T-cell (primary cell): ENCODE measurements around the gene DCBLD1. TPM values are rescaled to one million over a fixed set of nuclear protein-coding genes. Genes with fewer than 3 reads are reported as not detected.

Source experiments
- ATAC-seq, 4 experiments: fragments of 200-7000 bp in 3 of 4; fragments of 150-1000 bp in 1 of 4; cut with Tn5 transposase; replicated peaks in 1 of 4; 1 replicate in 3 of 4; 2 replicates in 1 of 4; pipeline ENCODE4 v1.10.0; 2021; ENCODE audit warnings: moderate library complexity in 3 of 4, mild to moderate bottlenecking in 2 of 4, moderate number of reproducible peaks in 1 of 4
- CTCF ChIA-PET, 2 donors: fragments of 300-600 bp; sonication (Branson Sonifier 250); formaldehyde crosslinking; loops; one replicate each; lab custom pipeline; 2022; ENCODE audit warnings: antibody characterized with exemption in 2 of 2; lab: Charles Lee
- POLR2A ChIA-PET, 2 donors: fragments of 300-600 bp; sonication (Branson Sonifier 250); formaldehyde crosslinking; loops; one replicate each; lab custom pipeline; 2022; ENCODE audit warnings: antibody characterized with exemption in 2 of 2; lab: Charles Lee
- DNase-seq, 35 experiments: peaks; one replicate each; pipeline versions ENCODE4 v3.0.0 to v3.0.0-alpha.2; 2013 to 2023
- H3K27ac ChIP-seq: one replicate; pipeline ENCODE4 v1.5.1; 2013; ENCODE audit warnings: low read length
- H3K27me3 ChIP-seq, 2 experiments: replicated peaks in 1 of 2; 1 replicate in 1 of 2; 2 replicates in 1 of 2; pipeline versions ENCODE4 v1.6.1 to v1.7.0; 2013; ENCODE audit warnings: low read length in 1 of 2, mixed read lengths in 1 of 2; ENCODE audit not compliant: control insufficient read depth in 2 of 2, insufficient read depth in 2 of 2; ENCODE audit errors: extremely low read depth in 1 of 2
- H3K36me3 ChIP-seq, 2 donors: 1 replicate in 1 of 2; 2 replicates in 1 of 2; pipeline versions ENCODE4 v1.6.1 to v1.7.0; 2013; ENCODE audit warnings: low read length in 1 of 2; ENCODE audit not compliant: control insufficient read depth in 2 of 2, insufficient read depth in 1 of 2; ENCODE audit errors: extremely low read depth in 1 of 2
- H3K4me1 ChIP-seq, 2 experiments: 1 replicate in 1 of 2; 2 replicates in 1 of 2; pipeline versions ENCODE4 v1.6.1 to v1.7.0; 2013; ENCODE audit warnings: low read length in 2 of 2, mixed read lengths in 1 of 2; ENCODE audit not compliant: insufficient read depth in 2 of 2, control insufficient read depth in 1 of 2; ENCODE audit errors: extremely low read depth in 1 of 2
- H3K4me3 ChIP-seq, 2 donors: 1 replicate in 1 of 2; 2 replicates in 1 of 2; pipeline versions ENCODE4 v1.5.1 to v1.7.0; 2013; ENCODE audit warnings: mild to moderate bottlenecking in 2 of 2, low read length in 1 of 2, moderate library complexity in 1 of 2; ENCODE audit not compliant: control insufficient read depth in 1 of 2; ENCODE audit errors: extremely low read depth in 1 of 2
- H3K9me3 ChIP-seq: 2 replicates; pipeline ENCODE4 v1.7.0; 2013
- H3K27ac Mint-ChIP-seq, 2 donors: one replicate each; pipeline ENCODE4 v1.8.0; 2020 to 2021; ENCODE audit warnings: mild to moderate bottlenecking in 2 of 2, mixed read lengths in 2 of 2
- H3K27me3 Mint-ChIP-seq, 2 donors: one replicate each; pipeline ENCODE4 v1.8.0; 2021 to 2022; ENCODE audit warnings: mixed read lengths in 2 of 2
- H3K36me3 Mint-ChIP-seq: one replicate; pipeline ENCODE4 v1.8.0; 2021; ENCODE audit warnings: mixed read lengths
- H3K4me1 Mint-ChIP-seq, 3 donors: one replicate each; pipeline ENCODE4 v1.8.0; 2020 to 2022; ENCODE audit warnings: mixed read lengths in 3 of 3, mild to moderate bottlenecking in 1 of 3
- H3K4me3 Mint-ChIP-seq, 3 donors: one replicate each; pipeline ENCODE4 v1.8.0; 2020 to 2022; ENCODE audit warnings: mild to moderate bottlenecking in 3 of 3, mixed read lengths in 3 of 3, moderate library complexity in 3 of 3
- H3K9me3 Mint-ChIP-seq, 3 donors: one replicate each; pipeline ENCODE4 v1.8.0; 2020 to 2022; ENCODE audit warnings: mixed read lengths in 3 of 3
- WGBS: methylation state at CpG from one replicate; pipeline ENCODE4 v1.1.5; 2013; ENCODE audit warnings: missing lambda C conversion rate; ENCODE audit not compliant: insufficient coverage; 5-methylcytosine and 5-hydroxymethylcytosine counted together
- total RNA-seq, 35 experiments: library from RNA in 6 of 35; stranded (reverse) in 6 of 35; fragments of 120-200 nt in 1 of 35; gene quantifications; one replicate each; pipeline versions ENCODE4 v1.2.1 to v1.2.4 and lab custom pipeline; 2013 to 2026

Gene DCBLD1
- total RNA-seq, 5 donors from 2014 or later (not counting 1 experiment from before 2014, with no cell fraction given): 2.2 to 7.3 (median 4.2) TPM

DNA sequence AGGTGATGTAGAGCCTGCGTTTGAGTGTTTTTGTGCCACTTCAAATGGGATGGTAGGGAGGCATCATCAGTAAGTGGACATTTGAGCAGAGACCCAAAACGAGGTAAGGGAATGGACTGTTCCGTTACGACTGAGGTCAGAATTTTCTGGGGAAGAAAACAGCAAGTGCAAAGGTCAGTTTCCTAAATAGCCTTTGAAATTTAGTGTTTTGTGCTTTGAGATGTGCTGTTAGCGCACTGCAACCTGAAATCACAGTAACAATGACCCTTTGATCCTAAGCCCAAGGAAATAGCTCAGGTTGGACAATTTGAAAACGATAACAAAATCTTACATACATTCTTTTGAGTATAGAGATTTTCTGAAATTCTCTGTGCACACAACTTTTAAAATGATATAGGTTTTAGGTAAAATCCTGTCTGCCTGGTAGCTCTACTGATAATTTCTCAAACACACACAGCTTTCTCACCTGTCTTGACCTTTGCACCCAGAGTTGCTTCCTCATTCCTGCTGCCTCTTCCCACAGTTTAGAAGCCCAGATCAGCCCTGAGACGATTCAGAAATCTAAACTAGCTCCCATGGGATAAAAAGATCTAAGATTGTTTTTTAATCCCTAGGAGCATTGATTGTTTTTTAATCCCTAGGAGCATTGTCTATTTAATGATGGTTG lies 22.1 kb downstream of the DCBLD1 start:
- ATAC-seq: no peak
- POLR2A ChIA-PET: no interaction called here
- no peaks in the 10 kb centered on the region for H3K36me3 ChIP-seq
- H3K9me3 ChIP-seq: no peaks in the 10 kb centered on the region
- Mint-ChIP-seq H3K27ac (no peak overlapping the region), H3K36me3 (no peaks in the 10 kb centered on the region), H3K4me3 (no peak overlapping the region), H3K4me1 (no peaks in the 10 kb centered on the region), H3K9me3 (no peaks in the 10 kb centered on the region), H3K27me3 (peaks cover 5 to 6% of the 10 kb centered on the region in 2 donors)
- no peaks in the 10 kb centered on the region for H3K4me1 ChIP-seq
- H3K27me3 ChIP-seq: no peaks in the 10 kb centered on the region
- 92% methylated on average over 1 of the region's 7 CpGs for WGBS
- CTCF ChIA-PET: interaction anchor here in 1 of 2 donors (0.8 kb wide), 1 partner anchor 8 kb away, joined by 3 read pairs; no protein-coding TSS in a partner anchor
- H3K4me3 ChIP-seq: no peak overlapping the region
- no peak for DNase-seq
- H3K27ac ChIP-seq: no peak overlapping the region

DNA sequence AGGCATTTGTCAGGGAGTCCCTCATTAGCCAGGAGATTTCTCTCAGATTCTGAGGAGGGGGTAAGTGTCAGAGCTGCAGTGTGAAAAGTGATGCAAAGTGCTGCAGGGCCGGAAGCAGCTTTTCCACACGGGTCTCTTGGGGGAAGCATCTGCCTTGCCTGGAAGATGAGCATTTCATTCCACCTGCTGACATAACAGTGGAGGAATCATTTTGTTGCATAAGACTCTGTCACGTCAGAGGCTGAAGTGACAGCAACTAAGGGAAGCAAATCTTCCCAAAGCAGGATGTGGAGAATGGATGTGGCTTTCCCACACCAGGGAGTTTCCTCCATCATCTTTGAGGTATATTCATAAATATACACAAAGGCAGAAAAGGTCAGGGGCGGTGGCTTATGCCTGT lies 22.8 kb downstream of the DCBLD1 start:
- H3K27me3 Mint-ChIP-seq: peaks cover 5 to 10% of the 10 kb centered on the region in 2 donors
- no peak for DNase-seq
- no peaks in the 10 kb centered on the region for H3K4me1 Mint-ChIP-seq
- H3K9me3 ChIP-seq: no peaks in the 10 kb centered on the region
- ChIA-PET CTCF (interaction anchor here in 1 of 2 donors (0.8 kb wide), 1 partner anchor 9 kb away, joined by 3 read pairs; no protein-coding TSS in a partner anchor), POLR2A (no interaction called here)
- H3K4me3 Mint-ChIP-seq: no peak overlapping the region
- no peaks in the 10 kb centered on the region for H3K36me3 ChIP-seq
- no peak overlapping the region for H3K4me3 ChIP-seq
- H3K27ac ChIP-seq: no peak overlapping the region
- 100% methylated on average over 1 of the region's 4 CpGs for WGBS
- no peak for ATAC-seq
- no peak overlapping the region for H3K27ac Mint-ChIP-seq
- no peaks in the 10 kb centered on the region for H3K4me1 ChIP-seq
- no peaks in the 10 kb centered on the region for H3K36me3 Mint-ChIP-seq
- H3K27me3 ChIP-seq: no peaks in the 10 kb centered on the region
- no peaks in the 10 kb centered on the region for H3K9me3 Mint-ChIP-seq

DNA sequence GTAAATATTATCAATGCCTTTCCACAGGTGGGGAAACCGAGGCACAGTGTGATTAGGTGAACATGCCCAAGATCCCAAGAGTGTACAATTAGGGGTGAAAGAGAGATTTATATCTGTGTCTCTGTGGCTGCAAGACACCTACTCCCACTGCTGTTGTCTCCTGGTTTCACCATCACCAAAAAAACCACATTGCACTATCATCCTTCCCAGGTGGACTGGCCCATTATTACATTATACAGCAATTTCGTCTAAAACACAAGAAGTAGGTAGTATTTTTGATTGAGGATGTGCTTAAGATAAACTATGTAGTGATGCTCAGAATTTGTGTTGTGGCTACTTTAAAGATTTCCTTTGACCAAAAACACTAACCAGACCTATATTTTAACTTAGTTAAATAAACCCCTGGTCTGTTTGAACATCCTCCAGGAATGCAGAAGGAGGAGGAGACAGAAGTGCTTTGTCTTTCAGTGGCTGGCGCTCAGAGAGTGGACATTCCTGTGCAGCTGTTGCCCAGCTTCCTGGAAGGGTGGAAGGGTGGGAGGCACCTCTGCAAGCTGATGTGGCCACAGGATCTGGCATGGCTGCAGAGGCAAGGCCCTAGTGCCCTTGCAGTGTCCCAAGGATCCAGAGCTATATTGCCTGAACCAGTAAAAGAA lies 23.8 kb downstream of the DCBLD1 start:
- Mint-ChIP-seq H3K9me3 (no peaks in the 10 kb centered on the region), H3K4me1 (no peaks in the 10 kb centered on the region), H3K27me3 (peaks cover 5 to 10% of the 10 kb centered on the region in 2 donors), H3K27ac (no peak overlapping the region), H3K36me3 (no peaks in the 10 kb centered on the region), H3K4me3 (no peak overlapping the region)
- ChIA-PET POLR2A (no interaction called here), CTCF (no interaction called here)
- DNase-seq: no peak
- no peak overlapping the region for H3K4me3 ChIP-seq
- WGBS: 100% methylated on average over 1 of the region's 3 CpGs
- no peak for ATAC-seq
- no peaks in the 10 kb centered on the region for H3K4me1 ChIP-seq
- no peaks in the 10 kb centered on the region for H3K36me3 ChIP-seq
- no peak overlapping the region for H3K27ac ChIP-seq
- H3K27me3 ChIP-seq: no peaks in the 10 kb centered on the region
- no peaks in the 10 kb centered on the region for H3K9me3 ChIP-seq

DNA sequence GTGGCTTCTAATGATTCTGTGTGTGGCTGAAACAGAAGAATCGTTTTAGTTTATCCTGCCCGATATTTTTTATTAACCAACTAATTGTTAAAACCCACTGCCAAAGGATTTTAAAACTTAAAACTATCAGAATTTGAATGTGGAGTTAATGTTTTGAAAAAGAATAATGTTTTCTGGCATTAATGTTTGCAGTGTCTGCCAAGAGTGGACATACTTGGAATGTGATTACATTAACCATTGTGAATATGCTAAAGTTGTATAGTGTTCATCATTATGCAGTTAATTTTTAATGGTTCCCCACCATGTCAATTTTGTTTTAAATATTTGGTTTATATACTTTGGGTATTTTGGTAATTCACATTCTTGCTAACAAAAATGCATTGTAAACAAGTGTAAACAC lies 24.4 kb downstream of the DCBLD1 start:
- H3K9me3 ChIP-seq: no peaks in the 10 kb centered on the region

DNA sequence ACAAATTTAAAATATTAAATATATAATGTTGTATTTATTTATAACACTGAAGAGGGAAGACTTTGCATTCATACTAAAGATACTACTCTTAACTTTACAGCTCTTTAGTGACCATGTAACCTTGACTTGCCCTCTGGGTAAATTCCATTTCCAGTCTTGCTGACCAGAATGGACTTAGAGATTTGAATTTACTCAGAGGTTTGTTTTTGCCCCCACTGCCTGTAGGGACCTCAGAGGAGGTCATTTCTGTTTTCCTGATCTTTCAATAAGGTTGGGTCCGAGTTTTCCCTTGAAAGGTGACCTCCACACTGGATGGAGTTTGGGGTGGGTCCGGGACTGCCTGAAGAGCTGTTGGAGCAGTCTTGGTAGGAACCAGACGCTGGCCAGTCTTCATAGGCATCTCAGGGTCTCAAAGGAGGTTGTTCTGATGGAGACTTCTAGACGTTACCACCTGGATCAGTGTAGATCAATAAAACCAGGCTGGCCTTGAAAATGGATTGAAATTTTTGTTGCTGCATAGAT lies 26.0 kb downstream of the DCBLD1 start:
- no peak overlapping the region for H3K27ac ChIP-seq
- no peak overlapping the region for H3K4me3 Mint-ChIP-seq
- no peak for DNase-seq
- no peaks in the 10 kb centered on the region for H3K4me1 Mint-ChIP-seq
- no peak for ATAC-seq
- no peaks in the 10 kb centered on the region for H3K4me1 ChIP-seq
- H3K27me3 Mint-ChIP-seq: peaks cover 5 to 13% of the 10 kb centered on the region in 2 donors
- no peaks in the 10 kb centered on the region for H3K9me3 ChIP-seq
- H3K36me3 ChIP-seq: no peaks in the 10 kb centered on the region
- WGBS: 83% methylated on average over 2 of the region's 4 CpGs
- no peaks in the 10 kb centered on the region for H3K27me3 ChIP-seq
- CTCF ChIA-PET: no interaction called here
- POLR2A ChIA-PET: interaction anchor here in 1 of 2 donors (0.6 kb wide), 2 partner anchors 14 to 347 kb away, joined by 3 to 4 read pairs; no protein-coding TSS in a partner anchor
- H3K4me3 ChIP-seq: no peak overlapping the region
- no peak overlapping the region for H3K27ac Mint-ChIP-seq
- H3K9me3 Mint-ChIP-seq: no peaks in the 10 kb centered on the region
- no peaks in the 10 kb centered on the region for H3K36me3 Mint-ChIP-seq

More for the DNA sequence above, 24.4 kb downstream of the DCBLD1 start:
- H3K27ac ChIP-seq: no peak overlapping the region
- no peaks in the 10 kb centered on the region for H3K36me3 ChIP-seq
- no peak for ATAC-seq
- H3K4me1 Mint-ChIP-seq: no peaks in the 10 kb centered on the region
- H3K4me3 Mint-ChIP-seq: no peak overlapping the region
- no peaks in the 10 kb centered on the region for H3K27me3 ChIP-seq
- DNase-seq: no peak
- CTCF ChIA-PET: no interaction called here
- H3K4me3 ChIP-seq: no peak overlapping the region
- no peaks in the 10 kb centered on the region for H3K9me3 Mint-ChIP-seq
- no peaks in the 10 kb centered on the region for H3K4me1 ChIP-seq
- no CpG with 5 or more reads among the region's 2 CpGs for WGBS
- no peaks in the 10 kb centered on the region for H3K36me3 Mint-ChIP-seq
- H3K27ac Mint-ChIP-seq: no peak overlapping the region
- peaks cover 5 to 10% of the 10 kb centered on the region in 2 donors for H3K27me3 Mint-ChIP-seq
- POLR2A ChIA-PET: no interaction called here

DNA sequence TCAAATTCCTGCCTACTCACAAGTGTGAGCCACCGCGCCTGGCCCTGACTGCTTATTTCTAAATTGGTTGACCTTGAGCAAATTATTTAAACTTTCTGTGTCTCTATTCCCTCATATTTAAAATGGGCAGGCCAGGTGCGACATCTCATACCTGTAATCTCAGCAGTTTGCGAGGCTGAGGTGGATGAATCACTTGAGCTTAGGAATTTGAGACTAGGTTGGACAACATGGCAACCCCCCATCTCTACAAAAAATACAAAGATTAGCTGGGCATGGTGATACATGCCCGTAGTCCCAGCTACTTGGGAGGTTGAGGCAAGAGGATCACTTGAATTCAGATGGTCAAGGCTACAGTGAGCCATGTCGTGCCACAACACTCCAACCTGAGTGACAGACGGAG lies 26.5 kb downstream of the DCBLD1 start:
- Mint-ChIP-seq H3K36me3 (no peaks in the 10 kb centered on the region), H3K4me3 (no peak overlapping the region), H3K4me1 (no peaks in the 10 kb centered on the region), H3K9me3 (no peaks in the 10 kb centered on the region), H3K27ac (no peak overlapping the region), H3K27me3 (peaks cover 6 to 14% of the 10 kb centered on the region in 2 donors)
- H3K4me1 ChIP-seq: no peaks in the 10 kb centered on the region
- H3K27me3 ChIP-seq: no peaks in the 10 kb centered on the region
- no peak overlapping the region for H3K27ac ChIP-seq
- DNase-seq (no peak), ATAC-seq (no peak)
- H3K9me3 ChIP-seq: no peaks in the 10 kb centered on the region
- H3K36me3 ChIP-seq: no peaks in the 10 kb centered on the region
- H3K4me3 ChIP-seq: no peak overlapping the region
- ChIA-PET CTCF (no interaction called here), POLR2A (interaction anchor here in 1 of 2 donors (0.6 kb wide), 2 partner anchors 15 to 346 kb away, joined by 3 to 4 read pairs; no protein-coding TSS in a partner anchor)
- WGBS: 80% methylated on average over 1 of the region's 7 CpGs
